GM18858 (cell line): ENCODE measurements around the gene HSD17B12.

Source experiments
- ATAC-seq: cut with Tn5 transposase; IDR thresholded peaks from one replicate; pipeline ENCODE4 v1.9.1; 2021; ENCODE audit not compliant: unreplicated experiment

Gene HSD17B12

DNA sequence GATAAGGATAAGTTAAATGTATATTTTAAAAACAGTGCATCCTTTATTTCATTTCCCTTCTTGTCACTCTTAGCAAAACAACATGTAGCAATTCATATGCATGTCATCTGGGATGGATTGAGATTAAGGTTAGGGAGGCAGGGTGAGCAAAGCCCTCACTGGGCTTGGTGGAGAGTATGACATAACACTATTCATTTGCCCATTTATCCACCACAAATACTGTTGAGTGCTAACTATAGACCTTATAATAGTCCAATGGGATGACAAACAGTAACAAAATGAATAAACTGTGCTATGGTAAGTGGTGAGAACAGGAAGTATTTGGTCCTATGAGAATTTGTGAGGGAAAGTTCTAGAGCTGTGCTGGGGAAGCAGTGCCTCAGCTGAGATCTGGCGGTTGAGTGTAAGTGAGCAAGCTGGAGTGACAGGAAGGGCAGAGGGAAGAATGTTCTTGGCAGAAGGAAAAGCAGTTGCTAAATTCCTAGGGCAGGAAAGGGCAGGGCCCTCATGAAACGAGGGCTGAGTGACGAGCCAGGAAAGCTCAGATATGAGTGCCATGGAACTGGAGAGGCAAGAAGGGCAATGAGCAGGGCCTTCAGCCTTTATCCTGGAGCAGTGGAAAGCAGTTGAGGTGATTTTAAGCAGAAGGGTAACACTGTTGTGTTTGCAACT is 6.7 kb downstream of the HSD17B12 start:
- ATAC-seq = peak; percentile 32

DNA sequence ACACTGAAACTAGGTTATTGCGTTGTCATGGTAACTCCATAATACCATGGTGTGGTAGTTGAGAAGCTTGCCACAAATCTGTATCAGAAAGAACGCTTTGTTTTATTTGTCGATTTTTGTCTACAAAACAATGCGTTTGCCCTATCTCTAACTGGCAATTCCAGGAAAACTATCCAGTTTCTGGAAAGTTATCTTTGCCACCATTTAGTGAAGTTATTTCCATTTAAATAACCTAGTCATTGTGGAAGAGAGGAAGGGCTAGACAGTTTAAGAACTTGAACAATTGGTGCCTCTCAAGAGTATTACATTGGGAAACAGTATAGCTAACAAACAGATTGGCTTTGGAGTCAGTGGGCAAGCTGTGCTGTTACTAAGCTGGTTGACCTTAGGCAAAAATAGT is 7.9 kb downstream of the HSD17B12 start:
- ATAC-seq = no peak

DNA sequence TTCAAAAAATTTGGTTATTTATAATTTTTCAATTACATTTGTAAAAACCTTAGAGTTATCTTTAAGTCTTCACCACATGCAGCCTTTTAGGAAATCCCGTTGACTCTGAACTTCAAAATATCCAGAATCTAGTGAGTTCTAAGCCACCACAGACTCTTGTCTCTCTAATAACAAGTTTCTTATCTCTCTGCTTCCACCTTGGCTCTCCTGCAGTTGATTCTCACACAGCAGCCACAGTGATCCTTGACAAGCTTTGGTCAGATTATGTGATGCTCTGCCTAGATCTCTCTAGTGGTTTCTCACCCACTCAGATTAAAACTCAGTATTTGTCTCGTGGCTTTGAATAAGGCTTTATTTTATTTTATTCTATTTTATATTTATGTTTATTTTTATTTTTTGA is 8.6 kb downstream of the HSD17B12 start:
- no peak for ATAC-seq

DNA sequence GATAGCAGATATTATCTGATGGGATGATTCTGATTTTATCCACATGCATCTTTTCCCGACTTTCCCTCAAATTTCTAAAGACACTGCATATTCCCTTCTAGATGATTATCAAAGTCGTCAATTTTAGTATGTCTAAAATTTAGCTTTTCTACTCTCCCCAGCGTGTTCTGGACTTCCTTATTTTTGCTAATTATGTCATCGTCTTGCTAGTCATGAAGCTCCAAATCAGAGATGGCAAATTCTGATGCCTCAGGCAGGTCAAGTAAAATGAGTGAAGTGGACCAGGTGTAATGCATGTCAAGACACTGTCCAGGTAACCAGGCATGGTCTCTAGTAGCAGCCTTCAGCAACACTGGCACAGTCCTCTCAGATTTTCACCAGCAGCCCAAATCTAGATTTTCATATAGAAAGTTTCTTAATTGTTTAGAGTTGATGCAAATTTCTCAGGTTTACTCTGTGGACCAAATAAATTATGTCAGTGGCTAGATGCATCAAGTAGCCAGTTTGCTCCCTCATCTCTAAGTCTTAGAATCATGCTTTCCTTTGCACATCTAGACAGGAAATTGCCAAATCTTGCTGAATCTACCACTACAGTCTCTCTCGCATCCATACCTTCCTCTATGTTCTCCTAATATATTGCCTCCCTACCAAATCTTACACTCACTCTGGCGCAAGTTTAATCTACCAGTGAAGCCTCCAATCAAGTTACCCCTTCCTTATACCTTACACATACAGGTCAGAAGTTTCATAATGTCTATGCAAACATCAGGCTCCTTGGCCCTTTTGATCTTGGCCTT is 10.6 kb downstream of the HSD17B12 start:
- ATAC-seq = no peak

DNA sequence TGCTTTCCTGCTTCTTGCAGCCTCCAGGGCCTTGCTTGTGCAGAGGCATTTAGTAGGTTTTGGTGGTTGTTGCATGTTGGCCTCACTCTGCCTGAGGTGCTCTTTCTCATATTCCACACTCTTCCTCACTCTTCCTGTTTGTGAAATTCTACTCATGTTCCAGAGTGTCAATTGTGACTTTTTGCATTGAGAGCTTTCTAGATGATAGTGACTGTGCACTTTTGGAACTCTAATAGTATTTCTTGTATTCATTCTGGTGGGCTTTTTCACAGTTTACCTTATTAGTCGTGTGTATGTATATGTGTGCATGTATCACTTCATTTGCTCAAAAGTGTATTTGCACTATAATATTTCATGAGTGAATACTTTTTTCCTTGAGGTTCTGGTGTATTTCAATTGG is 11.3 kb downstream of the HSD17B12 start:
- ATAC-seq = no peak

DNA sequence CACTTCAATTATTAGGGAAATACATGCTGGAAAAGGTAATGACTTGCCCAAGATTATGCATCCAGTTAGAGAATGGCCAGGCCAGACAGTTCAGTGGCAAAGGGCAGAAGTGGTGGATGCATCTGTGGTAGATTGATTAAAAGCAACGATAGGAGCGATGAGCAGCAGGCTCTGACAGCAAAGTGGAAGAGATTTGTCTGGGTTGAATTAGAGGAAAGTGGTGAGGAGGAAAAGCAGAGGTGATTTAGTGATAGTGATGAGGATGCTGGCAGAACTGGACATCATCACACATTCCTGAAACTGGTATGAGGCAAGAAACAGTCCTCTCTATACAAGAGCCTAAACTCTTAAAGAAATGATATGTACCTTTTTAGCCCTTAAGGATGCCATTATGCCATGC is 12.5 kb downstream of the HSD17B12 start:
- ATAC-seq = no peak

DNA sequence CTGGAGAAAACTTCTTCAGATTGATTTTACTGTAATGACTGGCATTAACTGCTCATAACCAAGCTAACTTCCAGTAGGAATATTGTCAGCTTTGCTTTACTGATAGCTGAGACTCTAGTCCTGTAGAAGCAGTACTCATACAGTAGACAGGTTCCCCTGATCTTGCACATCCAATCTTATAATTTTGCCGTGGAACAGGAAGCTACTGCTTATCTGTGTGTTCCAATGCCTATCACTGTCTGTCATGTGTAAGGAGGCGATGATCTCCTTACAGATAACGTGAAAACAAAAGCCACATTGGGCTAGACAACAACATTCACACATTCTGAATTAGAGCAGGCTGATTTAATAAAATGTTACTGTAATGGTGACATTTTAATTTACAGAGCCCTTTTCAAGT is 13.2 kb downstream of the HSD17B12 start:
- ATAC-seq = no peak

DNA sequence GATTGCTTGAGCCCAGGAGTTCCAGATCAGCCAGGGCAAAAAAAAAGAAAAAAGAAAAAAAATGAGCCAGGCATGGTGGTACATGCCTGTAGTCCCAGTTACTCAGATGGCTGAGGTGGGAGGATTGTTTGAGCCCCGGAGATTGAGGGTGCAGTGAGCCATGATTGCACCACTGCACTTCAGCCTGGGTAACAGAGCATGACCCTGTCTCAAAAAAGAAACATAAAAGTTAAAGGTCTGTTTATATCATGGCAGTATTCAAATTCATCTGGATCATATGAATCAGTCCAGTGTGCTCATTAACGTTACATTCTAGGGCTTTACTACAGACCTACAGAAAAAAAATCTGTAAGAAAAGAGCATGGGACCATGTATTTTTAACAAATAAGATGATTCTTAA is 13.9 kb downstream of the HSD17B12 start:
- ATAC-seq = peak; percentile 92

DNA sequence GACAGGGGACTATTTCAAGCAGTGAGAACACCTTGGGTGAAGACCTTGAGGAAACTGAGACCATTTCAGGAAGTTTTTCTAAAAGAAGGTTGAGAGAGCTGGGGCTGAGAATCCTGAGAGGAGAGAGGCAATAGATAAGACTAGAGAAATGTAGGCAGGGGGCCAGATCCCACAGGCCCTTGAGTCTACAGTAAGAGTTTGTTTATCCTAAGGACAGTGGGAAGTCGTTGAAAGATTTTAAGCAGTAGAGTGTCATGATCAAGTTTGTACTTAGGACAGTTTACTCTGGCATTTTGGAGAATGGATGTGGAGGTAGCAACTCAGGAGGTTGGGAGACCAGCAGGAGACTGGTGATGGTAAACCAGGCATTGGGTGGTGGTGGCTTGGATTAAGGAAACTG is 17.1 kb downstream of the HSD17B12 start:
- ATAC-seq = no peak

DNA sequence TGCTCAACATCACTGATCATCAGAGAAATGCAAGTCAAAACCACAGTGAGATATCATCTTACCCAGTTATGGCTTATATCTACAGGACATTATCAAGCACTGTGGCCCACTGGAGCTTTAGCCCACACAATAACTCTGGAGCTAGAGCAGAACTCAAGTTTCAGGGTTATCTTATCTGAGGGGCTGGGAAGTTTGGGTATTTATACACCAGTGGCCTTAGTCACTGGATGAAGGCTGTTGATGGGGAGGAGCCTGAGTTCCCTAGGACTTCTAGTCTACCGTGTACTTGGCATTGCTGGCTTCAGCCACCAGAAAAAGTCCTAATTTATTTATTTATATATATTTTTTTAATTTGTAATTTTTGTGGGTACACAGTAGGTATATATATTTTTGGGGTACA is 19.3 kb downstream of the HSD17B12 start:
- no peak for ATAC-seq

DNA sequence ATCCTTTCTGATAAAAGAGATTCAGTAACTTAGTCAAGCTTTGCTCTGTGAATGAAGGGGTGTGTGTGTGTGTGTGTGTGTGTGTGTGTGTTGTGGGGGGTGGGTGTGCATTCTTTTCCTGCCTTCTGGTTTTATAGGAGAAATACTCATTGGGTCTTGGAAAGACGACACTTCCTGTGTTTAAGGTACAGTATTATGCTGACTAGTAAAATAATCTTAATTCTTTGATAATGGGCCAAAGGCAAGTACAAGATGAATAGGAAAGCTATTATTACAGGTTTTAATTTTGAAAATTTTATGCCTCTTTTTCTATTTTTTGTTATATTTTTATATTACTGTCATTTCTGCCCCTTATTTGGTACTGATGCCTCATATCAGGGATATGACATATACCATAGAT is 26.1 kb downstream of the HSD17B12 start:
- no peak for ATAC-seq

DNA sequence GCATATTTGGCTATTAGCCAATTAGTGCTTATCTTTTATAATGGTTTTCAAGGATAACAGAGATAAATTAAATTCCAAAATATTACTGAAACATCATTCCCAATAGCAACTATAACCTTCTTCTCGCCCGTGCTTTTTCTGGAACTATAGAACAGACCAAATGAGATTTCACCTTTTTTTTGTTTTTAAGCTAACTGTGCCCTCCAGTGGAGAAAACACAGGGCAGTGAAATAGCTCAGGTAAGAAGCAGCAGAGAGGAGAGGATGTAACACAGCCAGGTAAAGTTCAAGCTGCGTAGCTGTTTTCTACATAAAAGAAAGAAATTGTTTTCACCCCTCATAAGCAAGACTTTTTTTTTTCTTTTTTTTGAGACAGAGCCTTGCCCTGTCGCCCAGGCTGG is 28.2 kb downstream of the HSD17B12 start:
- ATAC-seq = no peak

DNA sequence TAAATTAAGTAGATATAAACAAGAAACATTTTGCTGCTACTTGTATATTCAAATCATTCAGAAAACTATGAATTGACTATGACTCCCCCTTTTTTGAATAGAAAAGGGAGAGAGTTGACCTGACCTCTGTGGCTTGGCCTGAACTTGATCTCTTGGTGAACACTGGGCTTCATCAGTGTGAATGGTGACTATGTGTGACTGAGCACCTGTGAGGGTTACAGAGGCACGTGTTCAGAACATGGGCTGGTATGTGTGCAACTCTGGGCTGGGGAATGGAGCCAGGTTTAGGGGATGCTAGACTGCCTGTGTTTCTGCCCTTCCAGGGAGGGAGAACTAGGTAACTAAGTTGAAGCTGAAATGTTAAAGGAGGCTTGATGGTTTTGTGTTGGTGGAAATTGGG is 29.2 kb downstream of the HSD17B12 start:
- no peak for ATAC-seq

DNA sequence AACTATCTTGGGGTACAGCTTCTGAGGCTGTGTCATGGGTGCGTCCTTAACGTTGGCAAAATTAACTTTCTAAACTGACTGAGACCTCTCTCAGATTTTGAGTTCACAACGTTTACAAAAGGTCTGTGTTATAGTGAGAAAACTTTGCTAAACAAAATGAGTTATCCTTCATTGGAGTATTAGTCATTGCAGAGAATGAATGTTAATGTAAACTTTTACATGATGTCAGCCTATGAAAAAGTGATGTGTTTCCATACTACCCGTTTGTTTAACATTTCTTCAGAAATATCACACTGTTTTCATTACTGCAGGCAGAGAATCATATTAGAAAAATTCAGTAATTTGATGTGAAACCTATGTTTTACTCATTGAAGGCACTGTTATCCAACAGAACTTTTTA is 32.1 kb downstream of the HSD17B12 start:
- no peak for ATAC-seq

DNA sequence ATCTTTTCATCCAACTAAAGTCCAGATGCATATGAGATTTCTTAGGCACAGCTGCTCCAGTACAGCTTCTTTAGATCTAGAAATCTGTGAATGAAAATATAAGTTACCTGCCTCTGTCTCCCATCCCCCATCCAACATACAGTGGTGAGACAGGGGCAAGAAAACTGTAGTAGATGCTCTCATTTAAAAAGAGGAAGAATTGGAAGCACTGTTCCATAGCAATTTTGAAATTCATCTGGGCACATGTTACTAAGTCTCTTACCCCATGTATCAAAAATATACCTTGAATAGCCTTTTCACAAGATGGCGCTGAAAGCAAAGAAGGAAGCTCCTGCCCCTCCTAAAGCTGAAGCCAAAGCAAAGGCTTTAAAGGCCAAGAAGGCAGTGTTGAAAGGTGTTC is 37.8 kb downstream of the HSD17B12 start:
- no peak for ATAC-seq

DNA sequence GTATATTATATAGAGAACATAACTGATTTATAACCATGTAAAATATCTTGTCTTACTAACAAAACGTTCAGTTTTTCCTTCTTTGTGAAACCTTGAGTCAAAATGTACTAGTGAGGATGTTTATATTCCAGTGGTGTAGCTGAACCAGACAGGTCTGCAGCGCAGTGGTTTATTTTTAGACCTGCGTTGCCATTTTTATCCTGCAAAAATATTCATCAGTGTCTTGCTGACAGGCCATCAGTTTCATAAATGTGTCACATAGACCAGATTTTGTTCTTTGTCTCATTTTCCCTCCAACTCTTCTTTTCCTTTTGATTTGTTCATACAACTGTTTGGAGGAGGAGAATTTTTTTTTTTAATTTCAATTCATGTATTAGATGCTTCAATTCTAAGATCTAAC is 43.1 kb downstream of the HSD17B12 start:
- ATAC-seq = no peak

DNA sequence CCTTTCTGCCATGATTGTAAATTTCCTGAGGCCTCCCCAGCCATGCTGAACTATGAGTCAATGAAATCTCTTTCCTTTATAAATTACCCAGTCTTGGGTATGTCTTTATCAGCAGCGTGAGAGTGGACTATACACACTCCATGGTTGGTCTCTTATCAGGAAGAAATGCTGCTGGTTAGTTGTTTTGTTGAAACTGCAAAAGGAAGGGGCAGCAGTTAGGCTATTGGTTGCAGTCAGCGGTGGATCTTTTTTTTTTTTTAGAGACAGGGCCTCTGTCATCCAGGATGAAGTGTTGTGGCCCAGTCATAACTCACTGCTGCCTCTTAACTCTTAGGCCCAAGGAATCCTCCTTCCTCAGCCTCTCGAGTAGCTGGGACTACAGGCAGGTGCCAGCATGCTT is 51.7 kb downstream of the HSD17B12 start:
- ATAC-seq = no peak

DNA sequence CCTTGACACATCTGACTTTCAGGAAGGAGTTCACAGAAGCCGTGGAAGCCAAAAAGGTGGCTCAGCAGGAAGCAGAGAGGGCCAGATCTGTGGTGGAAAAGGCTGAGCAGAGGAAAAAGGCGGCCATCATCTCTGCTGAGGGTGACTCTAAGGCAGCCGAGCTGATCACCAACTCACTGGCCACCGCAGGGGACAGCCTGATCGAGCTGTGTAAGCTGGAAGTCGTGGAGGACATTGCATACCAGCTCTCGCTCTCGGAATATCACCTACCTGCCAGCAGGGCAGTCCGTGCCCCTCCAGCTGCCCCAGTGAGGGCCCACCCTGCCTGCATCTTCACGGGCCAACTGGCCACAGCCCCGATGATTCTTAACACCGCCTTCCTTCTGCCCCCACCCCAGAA is 53.7 kb downstream of the HSD17B12 start:
- no peak for ATAC-seq

DNA sequence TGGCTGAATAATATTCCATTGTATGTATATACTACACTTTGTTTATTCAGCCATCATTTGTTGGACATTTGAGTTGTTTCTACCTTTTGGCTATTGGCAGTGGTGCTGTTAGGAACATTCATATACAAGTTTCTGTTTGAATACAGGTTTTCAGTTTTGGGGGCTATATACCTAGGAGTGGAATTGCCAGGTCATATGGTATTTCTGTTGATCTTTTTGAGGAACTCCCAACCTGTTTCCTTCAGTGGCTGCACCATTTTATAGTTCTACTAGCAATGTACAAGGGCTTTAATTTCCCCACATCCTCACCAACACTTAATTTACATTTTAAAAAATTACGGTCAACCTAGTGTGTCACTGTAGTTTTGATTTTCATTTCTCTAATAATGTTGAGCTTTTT is 54.6 kb downstream of the HSD17B12 start:
- no peak for ATAC-seq

DNA sequence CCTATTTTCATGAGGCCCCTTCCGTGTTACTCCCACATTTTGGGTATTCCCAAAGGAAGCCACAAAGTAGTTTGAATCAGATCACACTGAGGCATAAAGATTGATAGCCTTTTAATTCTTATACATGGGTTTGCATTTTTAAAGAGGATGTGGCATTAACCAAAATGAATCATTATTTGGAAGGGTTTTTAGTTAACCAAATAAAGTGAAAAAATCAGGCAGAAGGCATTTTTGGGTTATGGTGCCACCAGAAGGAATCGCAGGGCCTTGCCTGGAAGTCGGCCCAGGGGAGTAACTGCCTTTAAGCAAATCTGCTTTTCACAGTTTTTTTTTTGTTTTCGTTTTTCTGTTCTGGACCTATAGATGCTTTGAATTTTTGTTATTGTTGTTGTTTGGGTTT is 55.4 kb downstream of the HSD17B12 start:
- ATAC-seq = no peak

DNA sequence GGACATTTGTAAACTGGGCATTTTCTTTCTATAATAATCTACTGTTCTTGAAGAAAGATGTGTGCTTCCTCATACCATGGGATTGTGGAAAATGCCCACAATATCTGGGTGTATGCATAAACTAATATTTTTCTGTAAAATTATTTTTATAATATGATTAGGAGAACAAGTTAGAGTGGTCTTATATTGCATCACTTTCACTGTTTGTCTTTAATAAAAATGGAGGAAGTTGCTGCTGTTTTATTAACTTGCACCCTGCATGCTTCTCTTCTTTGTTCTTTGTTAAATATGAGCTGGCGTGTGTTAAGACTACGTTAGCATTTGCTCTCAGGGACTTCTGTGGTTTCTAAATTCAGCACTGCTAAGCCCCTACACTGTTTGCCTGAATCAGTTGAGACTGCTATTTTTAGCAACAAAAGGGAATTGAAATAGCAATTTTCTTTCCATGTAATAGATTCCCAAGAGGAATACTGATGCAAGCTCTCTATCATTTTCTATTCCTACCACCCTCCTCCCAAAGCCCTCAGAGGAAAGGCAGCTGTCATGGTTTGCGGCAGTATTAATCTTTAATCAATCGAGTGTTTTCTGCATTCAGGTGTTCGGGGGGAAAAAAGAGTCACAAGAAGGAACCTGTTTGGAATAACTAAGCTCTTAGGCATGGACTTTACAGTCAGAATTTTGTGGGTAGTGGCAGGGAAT is 56.1 kb downstream of the HSD17B12 start:
- no peak for ATAC-seq

DNA sequence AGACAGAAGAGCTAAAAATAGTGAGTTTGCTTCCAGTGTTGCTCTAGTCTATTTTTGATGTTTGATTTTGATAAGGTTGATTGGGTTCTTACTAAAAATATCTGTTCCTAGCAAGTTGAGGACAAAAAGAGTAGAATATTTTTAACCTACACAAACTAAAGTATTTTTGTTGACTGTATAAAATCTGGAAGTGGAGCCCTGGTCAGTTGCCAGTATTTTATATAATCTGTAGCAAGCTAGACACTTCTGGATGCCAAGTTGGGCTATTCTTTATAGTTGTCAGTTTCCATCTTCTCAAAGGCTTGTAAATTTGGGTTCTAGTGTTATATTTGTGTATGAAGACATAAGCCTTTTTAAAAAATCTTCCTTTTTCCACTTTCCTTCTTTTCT is 56.7 kb downstream of the HSD17B12 start:
- no peak for ATAC-seq
